PC-9 (cell line): ENCODE measurements around the gene RER1. TPM values are rescaled to one million over a fixed set of nuclear protein-coding genes. Genes with fewer than 3 reads are reported as not detected.

Experiments used
- BruUV-seq: library from RNA; stranded (reverse); fragments of 400-500 nt; replicated peaks from 2 replicates; lab custom pipeline; 2021; lab: Mats Ljungman, UMichigan
- CTCF ChIA-PET: fragments of 300-600 bp; sonication (Branson Sonifier 250); formaldehyde crosslinking; loops from one replicate; lab custom pipeline; 2022; ENCODE audit warnings: antibody characterized with exemption; lab: Charles Lee
- POLR2A ChIA-PET: fragments of 300-600 bp; sonication (Branson Sonifier 250); formaldehyde crosslinking; loops from one replicate; lab custom pipeline; 2022; ENCODE audit warnings: antibody characterized with exemption; ENCODE audit not compliant: unreplicated experiment; lab: Charles Lee
- DNase-seq, 2 experiments: peaks; one replicate each; pipeline versions ENCODE4 v3.0.0 to v3.0.0-alpha.2; 2015 to 2022; ENCODE audit warnings: mixed read lengths in 1 of 2
- H2AFZ ChIP-seq: fragments of 200-600 bp; sonication (generic); 2 replicates; pipeline ENCODE4 v1.8.1; 2017; ENCODE audit warnings: antibody characterized with exemption
- H3F3A ChIP-seq: fragments of 200-600 bp; sonication (generic); 2 replicates; pipeline ENCODE4 v1.8.1; 2017; ENCODE audit warnings: antibody characterized with exemption, mild to moderate bottlenecking, low read depth; ENCODE audit not compliant: insufficient read depth
- H3K27ac ChIP-seq: fragments of 200-600 bp; sonication (generic); 2 replicates; pipeline ENCODE4 v1.6.1; 2016; ENCODE audit warnings: mixed run types
- H3K27me3 ChIP-seq: fragments of 200-600 bp; sonication (generic); 2 replicates; pipeline ENCODE4 v1.6.1; 2016; ENCODE audit warnings: low read depth, mixed run types; ENCODE audit not compliant: insufficient read depth
- H3K36me3 ChIP-seq: fragments of 200-600 bp; sonication (generic); 2 replicates; pipeline ENCODE4 v1.6.1; 2016; ENCODE audit warnings: low read depth, mixed run types
- H3K4me1 ChIP-seq: fragments of 200-600 bp; sonication (generic); replicated peaks from 2 replicates; pipeline ENCODE4 v1.6.1; 2016; ENCODE audit warnings: mixed run types; ENCODE audit not compliant: insufficient read depth
- H3K4me2 ChIP-seq: fragments of 200-600 bp; sonication (generic); 2 replicates; pipeline ENCODE4 v1.6.1; 2017; ENCODE audit warnings: mixed run types
- H3K4me3 ChIP-seq: fragments of 200-600 bp; sonication (generic); 2 replicates; pipeline ENCODE4 v1.6.1; 2016; ENCODE audit warnings: mixed run types
- H3K79me2 ChIP-seq: fragments of 200-600 bp; sonication (generic); 2 replicates; pipeline ENCODE4 v1.6.1; 2017; ENCODE audit warnings: low read depth, mixed run types
- H3K9me2 ChIP-seq: fragments of 200-600 bp; sonication (generic); 2 replicates; pipeline ENCODE4 v1.8.1; 2017; ENCODE audit warnings: mild to moderate bottlenecking; ENCODE audit not compliant: insufficient read depth
- H3K9me3 ChIP-seq: fragments of 200-600 bp; sonication (generic); 2 replicates; pipeline ENCODE4 v1.8.1; 2016; ENCODE audit warnings: low read depth; ENCODE audit not compliant: insufficient read depth
- H4K20me1 ChIP-seq: fragments of 200-600 bp; sonication (generic); 2 replicates; pipeline ENCODE4 v1.8.1; 2017; ENCODE audit not compliant: insufficient read depth
- CTCF ChIP-seq: fragments of 200-600 bp; sonication (generic); conservative IDR thresholded peaks from 2 replicates; pipeline ENCODE4 v1.6.1; 2017; ENCODE audit warnings: mixed run types, antibody characterized with exemption, mild to moderate bottlenecking, moderate library complexity
- EZH2 ChIP-seq: fragments of 200-600 bp; sonication (generic); IDR thresholded peaks from 2 replicates; pipeline ENCODE4 v1.8.0; 2017; ENCODE audit warnings: antibody characterized with exemption, low read depth
- intact Hi-C: fragments of 100-400 bp; cut with micrococcal nuclease; formaldehyde crosslinking; loops from one replicate; pipeline ENCODE4 v1.10.0; 2022; ENCODE audit not compliant: unreplicated experiment
- total RNA-seq: library from RNA; stranded (reverse); gene quantifications from 2 replicates; pipeline ENCODE4 v1.2.3, GENCODE V29; 2021

Gene RER1
- total RNA-seq, 1 experiment from 2014 or later = 131 TPM

GRCh38 chr1:2382621-2383361 is 8.8 kb upstream of the RER1 start:
- H3K4me2 ChIP-seq = no peak overlapping the region
- no TSS peak for BruUV-seq
- no peaks in the 10 kb centered on the region for H3K9me2 ChIP-seq
- peaks cover 5% of the 10 kb centered on the region; the same call in 1 of the 2 replicates for H4K20me1 ChIP-seq
- ChIA-PET CTCF (interaction anchor here (1.3 to 1.7 kb wide), 2 partner anchors 184 to 187 kb away, joined by 15 to 17 read pairs; partner anchors contain the start of gene FAAP20), POLR2A (no interaction called here)
- H2AFZ ChIP-seq = no peak overlapping the region
- H3K36me3 ChIP-seq = no peaks in the 10 kb centered on the region
- DNase-seq = peak in 1 of 2 experiments; percentile 48
- H3F3A ChIP-seq = no peaks in the 10 kb centered on the region
- no peak overlapping the region for H3K27ac ChIP-seq
- H3K27me3 ChIP-seq = no peaks in the 10 kb centered on the region
- no peak overlapping the region for H3K4me3 ChIP-seq
- TF ChIP-seq EZH2 = no peak
- TF ChIP-seq CTCF = peak; percentile 64
- H3K4me1 ChIP-seq = no peaks in the 10 kb centered on the region
- no peaks in the 10 kb centered on the region for H3K9me3 ChIP-seq
- intact Hi-C loops = no loop called here
- H3K79me2 ChIP-seq = no peaks in the 10 kb centered on the region

GRCh38 chr1:2383576-2383975 is 8.1 kb upstream of the RER1 start:
- intact Hi-C loops = no loop called here
- TF ChIP-seq CTCF (no peak), EZH2 (no peak)
- no peak overlapping the region for H2AFZ ChIP-seq
- H3K4me3 ChIP-seq = no peak overlapping the region
- H3K4me1 ChIP-seq = no peaks in the 10 kb centered on the region
- H3K36me3 ChIP-seq = no peaks in the 10 kb centered on the region
- DNase-seq = no peak
- H3K27me3 ChIP-seq = no peaks in the 10 kb centered on the region
- no peaks in the 10 kb centered on the region for H3K9me3 ChIP-seq
- CTCF ChIA-PET = no interaction called here
- H3K27ac ChIP-seq = no peak overlapping the region
- no peaks in the 10 kb centered on the region for H3K9me2 ChIP-seq
- H3K4me2 ChIP-seq = no peak overlapping the region
- no TSS peak for BruUV-seq
- POLR2A ChIA-PET = no interaction called here
- H4K20me1 ChIP-seq = peaks cover 5% of the 10 kb centered on the region; the same call in 1 of the 2 replicates
- no peaks in the 10 kb centered on the region for H3F3A ChIP-seq
- no peaks in the 10 kb centered on the region for H3K79me2 ChIP-seq

- Histone ChIP-seq H3K4me2 (no peak overlapping the region), H3K27me3 (no peaks in the 10 kb centered on the region), H3K36me3 (no peaks in the 10 kb centered on the region), H3K9me3 (no peaks in the 10 kb centered on the region), H2AFZ (no peak overlapping the region), H3K4me1 (no peaks in the 10 kb centered on the region), H3K9me2 (no peaks in the 10 kb centered on the region), H3K79me2 (0 out of 2 replicates have a peak, but pooled peaks cover 1% of the 10 kb centered on the region), H3F3A (no peaks in the 10 kb centered on the region; the same call in 1 of the 2 replicates), H4K20me1 (peaks cover 1% of the 10 kb centered on the region; the same call in 1 of the 2 replicates), H3K27ac (no peak overlapping the region), H3K4me3 (no peak overlapping the region)
- intact Hi-C loops = no loop called here
- peak in 1 of 2 experiments; percentile 23 for DNase-seq
- ChIA-PET CTCF (interaction anchor here (0.8 kb wide), 1 partner anchor 185 kb away, joined by 15 read pairs; no protein-coding TSS in a partner anchor), POLR2A (interaction anchor here (0.5 kb wide), 1 partner anchor 195 kb away, joined by 5 read pairs; no protein-coding TSS in a partner anchor)
- no TSS peak for BruUV-seq
- no peak for TF ChIP-seq EZH2
- no peak for TF ChIP-seq CTCF
These were observed 7.3 kb upstream of the RER1 start for GRCh38 chr1:2384130-2384860.
